Stomach (tissue), 4 donors: ENCODE measurements around the gene PRX.

ENCODE experiments used
- CTCF ChIP-seq, 7 experiments: fragments of 450-650 bp in 4 of 7; fragments of 200-600 bp in 3 of 7; sonication (generic) in 3 of 7; IDR thresholded peaks; one replicate each; pipeline ENCODE4 v1.5.1; 2016 to 2019; ENCODE audit warnings: antibody characterized with exemption in 7 of 7, control low read depth in 2 of 7, mild to moderate bottlenecking in 1 of 7
- POLR2A ChIP-seq, 4 donors: fragments of 450-650 bp; IDR thresholded peaks; one replicate each; pipeline ENCODE4 v1.6.1; 2016; ENCODE audit warnings: antibody characterized with exemption in 4 of 4, control low read depth in 2 of 4, mild to moderate bottlenecking in 1 of 4, moderate library complexity in 1 of 4

- TF ChIP-seq POLR2A (IDR thresholded peaks at IDR 0.05) (no peak), CTCF (IDR thresholded peaks at IDR 0.05) (no peak)
These were observed 32.6 kb upstream of the PRX start for GRCh38 chr19:40445780-40446262.
